AG20443 (cell line): ENCODE data around the gene KCNQ1OT1.

Experiments
- DNase-seq: peaks from one replicate; pipeline ENCODE4 v3.0.0; 2012; ENCODE audit warnings: low spot score, mixed read lengths

KCNQ1OT1 gene

DNA sequence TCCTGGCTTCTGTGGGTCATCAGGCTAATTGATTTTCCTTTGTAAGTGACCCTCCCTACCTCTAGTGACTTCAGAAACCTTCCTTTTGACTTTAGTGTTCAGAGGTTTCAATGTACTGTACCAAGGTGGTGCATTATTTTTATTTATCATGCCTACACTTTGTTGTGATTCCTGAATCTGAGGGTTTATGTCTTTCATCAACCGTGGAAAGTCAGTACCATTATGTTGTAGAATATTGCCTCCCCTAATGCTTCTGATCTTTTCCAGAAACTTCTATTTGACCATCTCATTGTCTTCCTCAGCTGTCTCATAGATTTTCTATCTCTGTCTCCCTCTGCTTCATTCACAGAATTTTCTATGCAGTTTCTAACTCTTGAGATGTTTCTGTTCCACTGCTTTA lies 105.5 kb downstream of the KCNQ1OT1 start:
- no peak for DNase-seq

GRCh38 chr11:2593393-2593950 lies 106.3 kb downstream of the KCNQ1OT1 start:
- DNase-seq: no peak

- DNase-seq: peak; percentile 9
Observed at GRCh38 chr11:2592559-2593392, 107.0 kb downstream of the KCNQ1OT1 start.

DNA sequence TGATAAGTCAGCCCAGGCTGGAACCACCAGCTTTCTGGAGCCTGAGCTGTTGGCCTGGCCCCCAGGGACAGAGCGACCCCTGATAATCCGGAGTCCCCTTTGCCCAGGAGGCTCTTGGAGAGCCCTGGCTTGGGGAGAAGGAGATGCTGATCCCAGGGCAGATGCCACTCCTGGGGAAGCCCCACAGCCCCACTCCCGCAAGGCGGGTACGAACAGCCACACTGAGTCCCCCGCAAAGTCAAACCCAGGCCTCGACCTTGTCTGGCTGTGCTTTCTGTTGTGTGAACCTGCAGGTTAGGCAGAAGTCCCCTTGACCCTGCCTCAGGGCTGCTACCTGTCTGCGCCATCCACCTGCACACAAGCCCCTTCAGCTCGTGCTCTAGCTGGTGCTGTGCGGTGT lies 108.0 kb downstream of the KCNQ1OT1 start:
- DNase-seq: peak; percentile 8

GRCh38 chr11:2590965-2591754 lies 108.6 kb downstream of the KCNQ1OT1 start:
- peak; percentile 10 for DNase-seq

DNA sequence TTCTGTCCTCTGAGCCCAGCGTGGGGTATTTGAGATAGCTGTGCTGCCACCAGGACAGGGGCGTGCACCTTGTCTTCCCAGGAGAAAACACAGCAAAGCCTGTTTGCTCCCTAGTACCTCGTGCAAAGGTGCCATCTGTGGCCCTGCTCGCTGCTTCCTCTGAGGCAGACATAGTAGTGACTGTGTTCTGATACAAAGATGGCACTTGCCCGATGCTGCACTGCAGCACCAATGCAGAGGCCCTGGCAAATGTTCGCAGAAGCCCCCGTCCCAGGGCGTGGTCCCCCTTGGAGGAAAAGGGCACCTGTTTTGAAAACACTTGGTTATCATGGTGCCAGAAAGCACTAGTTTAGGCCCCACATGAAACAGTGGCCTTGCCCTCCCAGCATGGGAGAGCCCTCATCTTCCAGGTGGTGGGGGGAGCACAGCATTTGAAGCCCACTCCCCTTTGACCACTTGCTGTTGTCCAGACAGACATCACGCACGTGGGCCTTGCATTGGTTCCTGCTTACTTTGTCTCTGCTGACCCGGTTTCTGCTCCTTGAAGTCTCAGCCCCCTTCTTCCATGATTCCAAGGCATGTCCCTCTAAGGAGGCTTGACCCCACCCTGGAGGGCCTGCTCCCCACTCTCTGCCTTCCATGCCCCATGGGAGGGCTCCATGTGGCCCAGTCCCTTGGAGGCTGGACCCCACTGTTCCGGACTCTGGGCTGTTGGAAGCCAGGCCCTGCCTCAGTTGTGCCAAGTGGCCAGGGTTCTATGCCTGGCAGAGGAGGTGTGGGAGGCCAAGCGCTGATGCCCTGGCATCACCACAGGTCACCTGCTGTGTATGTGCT lies 109.4 kb downstream of the KCNQ1OT1 start:
- DNase-seq: peak; percentile 8

GRCh38 chr11:2589538-2589934 lies 110.3 kb downstream of the KCNQ1OT1 start:
- DNase-seq: no peak

DNA sequence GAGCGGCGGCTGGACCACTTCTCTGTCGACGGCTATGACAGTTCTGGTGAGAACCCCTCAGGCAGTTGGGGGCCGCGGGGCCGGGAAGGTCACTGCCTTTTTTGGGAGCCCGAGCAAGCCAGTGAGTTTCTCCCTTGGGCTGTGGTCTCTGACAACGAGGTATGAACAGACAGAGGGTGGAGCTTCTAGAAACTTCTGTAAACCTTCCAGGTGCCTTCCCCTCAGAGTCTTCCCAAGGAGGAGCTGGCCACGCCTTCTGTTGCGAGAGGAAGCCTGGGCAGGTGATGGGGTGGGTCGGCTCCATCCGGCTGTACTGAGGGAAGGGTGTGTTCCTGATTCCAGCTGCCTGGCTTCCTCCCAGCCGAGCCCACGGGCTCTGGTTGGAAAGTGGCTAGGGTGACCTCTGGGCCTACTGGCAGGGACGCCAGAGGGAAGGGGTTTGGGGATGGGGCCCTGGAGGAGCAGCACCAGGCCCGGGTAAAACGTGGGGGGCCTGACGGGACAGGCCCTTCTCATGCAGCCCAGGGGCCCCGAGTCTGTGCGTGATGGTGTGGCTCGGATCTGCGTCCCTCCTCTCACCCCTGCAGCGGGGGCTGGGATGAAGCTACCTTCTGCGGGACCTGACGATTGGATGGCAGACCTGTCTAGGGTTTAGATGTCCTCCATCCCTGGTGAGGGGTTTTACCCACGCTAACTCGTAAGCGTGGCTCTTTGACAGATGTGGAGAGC lies 110.8 kb downstream of the KCNQ1OT1 start:
- peak; percentile 8 for DNase-seq

DNA sequence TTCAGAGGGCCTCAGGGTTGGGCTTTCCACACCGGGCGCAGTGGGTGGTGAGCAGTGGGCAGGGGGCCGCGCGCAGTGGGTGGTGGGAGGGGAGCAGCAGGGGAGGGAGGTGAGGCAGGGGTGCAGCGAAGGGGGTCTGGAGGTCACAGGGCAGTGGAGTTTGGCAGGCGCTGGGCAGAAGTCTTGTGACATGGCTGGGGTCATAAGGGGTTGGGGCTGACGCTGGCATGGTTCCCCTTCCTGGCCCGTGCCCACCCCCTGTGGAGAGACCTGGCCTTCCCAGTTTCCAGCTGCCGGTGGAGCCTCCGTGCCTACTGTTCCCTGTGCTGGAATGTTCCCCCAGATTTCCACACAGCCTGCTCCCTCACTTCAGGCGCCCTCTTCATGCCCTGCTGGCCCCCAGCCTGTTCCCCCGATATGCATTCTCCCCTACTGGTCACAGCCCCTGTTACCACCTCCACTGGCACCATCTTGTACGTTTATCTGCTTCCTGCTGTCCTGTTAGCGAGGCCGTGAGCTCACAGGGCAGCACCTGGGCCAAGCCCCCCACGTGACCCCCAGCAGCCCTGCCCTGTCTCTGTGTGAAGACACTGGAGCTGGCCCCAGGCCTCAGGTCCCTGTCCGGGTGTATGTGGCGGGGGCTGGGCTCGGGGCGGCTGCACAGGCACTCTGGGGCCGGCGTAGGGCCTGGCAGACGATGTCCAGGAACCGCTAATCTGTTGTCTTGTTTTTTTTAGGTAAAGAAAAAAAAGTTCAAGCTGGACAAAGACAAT lies 111.6 kb downstream of the KCNQ1OT1 start:
- DNase-seq: peak; percentile 5

DNA sequence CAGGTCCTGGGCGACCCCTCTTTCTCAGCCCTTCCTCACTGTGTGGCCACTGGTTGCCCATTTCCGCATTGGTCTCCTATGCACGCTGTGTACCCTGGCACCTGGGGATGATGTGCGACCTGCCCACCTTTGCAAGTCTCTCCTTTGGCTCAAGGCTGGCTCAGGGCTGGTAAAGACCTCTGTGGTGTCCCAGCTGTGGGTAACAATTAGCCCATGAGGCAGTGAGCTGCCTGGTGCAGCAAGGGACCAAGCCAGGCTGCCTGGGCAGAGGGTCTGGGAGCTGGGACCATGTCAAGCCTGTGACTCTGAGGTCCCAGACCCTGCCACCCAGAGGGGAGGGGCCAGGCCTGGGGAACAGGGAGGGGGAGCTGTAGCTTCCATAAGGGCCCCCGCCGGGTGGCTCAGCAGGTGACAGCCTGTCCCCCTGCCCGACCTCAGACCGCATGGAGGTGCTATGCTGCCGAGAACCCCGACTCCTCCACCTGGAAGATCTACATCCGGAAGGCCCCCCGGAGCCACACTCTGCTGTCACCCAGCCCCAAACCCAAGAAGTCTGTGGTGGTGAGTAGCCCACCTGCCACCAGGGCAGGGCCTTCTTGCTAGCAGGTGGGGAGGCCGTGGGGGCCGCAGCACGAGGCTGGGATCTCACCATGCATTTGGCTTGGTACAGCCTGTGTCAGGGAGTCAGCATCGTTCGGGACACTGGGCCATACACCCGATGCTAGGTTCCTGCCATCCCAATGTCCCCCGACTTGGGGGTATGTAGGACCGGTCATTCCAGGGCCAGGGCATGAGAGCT lies 112.5 kb downstream of the KCNQ1OT1 start:
- peak; percentile 8 for DNase-seq

- peak; percentile 10 for DNase-seq
Observed at GRCh38 chr11:2586793-2587131, 113.0 kb downstream of the KCNQ1OT1 start.

GRCh38 chr11:2586087-2586792 lies 113.6 kb downstream of the KCNQ1OT1 start:
- peak; percentile 6 for DNase-seq

DNA sequence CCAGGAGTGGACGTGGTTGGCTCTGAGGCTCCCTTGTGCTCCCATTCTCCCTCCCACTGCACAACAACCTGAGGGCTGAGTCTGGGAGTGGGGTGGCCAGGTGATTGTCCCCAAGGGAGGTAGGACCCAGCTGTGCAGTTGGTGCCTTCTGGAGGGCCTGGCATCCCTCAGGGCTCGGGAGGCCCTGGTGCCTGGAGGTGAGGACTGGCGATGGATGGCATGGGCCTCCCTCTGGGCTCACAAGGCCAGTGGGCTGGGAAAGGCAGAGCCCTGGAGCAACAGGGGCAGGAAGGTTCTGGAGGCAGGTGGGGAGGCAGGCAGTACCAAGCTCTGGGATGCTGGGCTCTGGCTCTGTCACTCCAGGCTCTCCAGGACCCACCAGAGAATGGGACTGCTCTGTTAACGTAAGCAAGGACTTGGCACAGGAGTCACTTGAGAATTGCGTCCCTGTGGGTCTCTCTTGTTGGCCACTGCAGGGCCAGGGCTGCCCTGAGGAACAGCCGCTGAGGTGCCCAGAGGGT lies 114.2 kb downstream of the KCNQ1OT1 start:
- DNase-seq: peak; percentile 6

DNA sequence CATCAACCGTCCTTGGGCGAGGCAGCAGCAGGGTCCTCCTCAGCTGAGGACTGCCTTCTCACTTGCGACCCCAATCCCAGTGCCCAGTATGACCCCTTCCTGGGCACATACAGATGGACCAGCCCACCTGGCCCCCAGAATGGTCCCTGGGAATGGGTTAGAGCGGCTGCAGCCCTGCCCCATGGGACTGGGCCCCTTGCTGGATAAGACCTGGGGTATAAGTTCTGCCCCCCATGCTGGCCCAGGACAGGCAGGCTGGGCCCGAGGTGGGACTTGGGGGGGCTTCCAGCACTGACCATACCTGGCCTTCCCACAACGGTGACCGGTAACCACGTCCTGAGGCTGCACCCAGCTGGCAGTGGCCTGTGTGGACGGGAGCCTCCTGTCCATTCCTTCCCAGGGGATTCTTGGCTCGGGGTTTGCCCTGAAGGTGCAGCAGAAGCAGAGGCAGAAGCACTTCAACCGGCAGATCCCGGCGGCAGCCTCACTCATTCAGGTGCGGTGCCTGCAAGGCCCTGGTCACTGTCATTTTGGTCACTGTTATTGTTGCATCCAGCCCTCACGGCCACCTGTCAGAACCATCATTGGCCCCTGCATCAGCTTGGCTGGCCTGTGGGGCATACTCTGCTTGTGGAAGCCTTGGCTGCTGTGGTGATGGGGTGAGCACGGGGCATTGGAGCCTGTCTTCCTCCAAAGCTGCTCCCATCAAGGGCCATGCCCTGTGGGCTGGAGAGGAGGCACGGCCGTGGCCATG lies 114.8 kb downstream of the KCNQ1OT1 start:
- peak; percentile 3 for DNase-seq

DNA sequence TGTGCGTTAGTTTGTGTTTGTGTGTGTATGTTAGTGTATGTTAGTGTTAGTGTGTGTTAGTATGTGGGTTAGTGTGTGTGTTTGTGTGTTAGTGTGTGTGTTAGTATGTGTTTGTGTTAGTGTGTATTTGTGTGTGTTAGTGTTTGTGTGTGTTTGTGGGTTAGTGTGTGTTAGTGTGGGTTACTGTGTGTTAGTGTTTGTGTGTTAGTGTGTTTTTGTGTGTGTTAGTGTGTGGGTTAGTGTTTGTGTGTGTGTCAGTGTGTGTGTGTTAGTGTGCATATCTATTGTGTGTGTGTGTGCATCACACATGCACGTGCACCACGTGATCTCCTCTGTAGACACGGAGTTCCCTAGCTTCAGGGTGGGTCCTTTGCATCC lies 115.4 kb downstream of the KCNQ1OT1 start:
- no peak for DNase-seq

DNA sequence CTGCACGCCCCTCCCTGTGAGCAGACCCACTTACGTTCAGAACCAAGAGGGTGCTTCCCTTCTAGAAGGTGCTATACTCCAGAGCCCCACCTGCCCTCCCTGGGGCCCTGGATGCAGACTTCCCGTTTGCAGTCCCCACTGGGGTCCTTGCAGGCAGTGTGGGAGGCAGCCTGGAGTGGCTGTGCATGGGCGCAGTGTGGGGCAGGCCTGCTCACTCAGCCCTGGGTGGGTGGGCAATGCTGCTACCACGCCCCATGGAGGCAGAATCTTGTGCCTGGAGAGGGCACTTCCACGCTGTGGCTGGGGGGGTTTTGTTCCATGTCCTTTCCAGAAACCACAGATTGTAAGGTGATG lies 116.2 kb downstream of the KCNQ1OT1 start:
- DNase-seq: peak; percentile 5

- peak; percentile 8 for DNase-seq
Observed at GRCh38 chr11:2582946-2583604, 116.7 kb downstream of the KCNQ1OT1 start.
